ENCODE data around the gene BICRA.

- no peak for TF ChIP-seq CTCF (IDR thresholded peaks at IDR 0.05)
- TF ChIP-seq EZH2phosphoT487 (IDR thresholded peaks at IDR 0.05), result no peak
Observed at GRCh38 chr19:47603706-47604565, 5.0 kb upstream of the BICRA start.

Data from neural progenitor cell (in vitro differentiated cells).